ENCODE measurements around the gene MYO3B. TPM values are rescaled to one million over a fixed set of nuclear protein-coding genes. Genes with fewer than 3 reads are reported as not detected.
"Not testable (repeated sequence)": the region's sequence is repeated elsewhere in the genome, so short reads cannot be mapped to it uniquely, and the experiment has no call there.

Gene MYO3B
- total RNA-seq, 1 experiment from 2014 or later, result not detected

DNA sequence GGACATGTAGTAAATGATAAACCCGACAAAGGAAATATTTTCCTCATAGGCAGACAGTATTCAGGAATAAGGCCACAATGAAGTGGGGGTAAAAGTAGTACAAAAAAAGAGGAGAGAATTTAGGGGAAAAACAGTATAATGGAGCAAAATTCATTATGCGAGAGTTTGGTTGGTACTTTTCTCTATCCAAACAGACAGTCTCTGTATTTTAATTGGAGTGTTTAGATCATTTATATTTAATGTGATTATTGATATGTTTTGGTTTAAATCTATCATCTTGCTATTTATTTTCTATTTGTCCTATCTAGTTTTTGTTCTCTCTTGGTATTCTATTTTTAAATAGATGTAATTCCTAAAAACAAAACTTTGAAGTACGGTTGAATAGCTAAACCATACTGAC, 366.9 kb downstream of the MYO3B start:
- TF ChIP-seq CTCF (IDR thresholded peaks at IDR 0.05; ENCODE audit: unreplicated experiment), result no peak
- peaks cover 19% of the 10 kb centered on the region for H3K9me3 Mint-ChIP-seq (ENCODE audit: unreplicated experiment)
- ChIA-PET CTCF (no interaction called here), POLR2A (no interaction called here)
- no peak overlapping the region for H3K27ac Mint-ChIP-seq (ENCODE audit: low read depth, unreplicated experiment)
- H3K36me3 Mint-ChIP-seq (ENCODE audit: insufficient read depth, unreplicated experiment), result no peaks in the 10 kb centered on the region
- H3K27me3 Mint-ChIP-seq (ENCODE audit: insufficient read depth, unreplicated experiment), result no peaks in the 10 kb centered on the region
- no peaks in the 10 kb centered on the region for H3K4me1 Mint-ChIP-seq (ENCODE audit: insufficient read depth, unreplicated experiment)
- intact Hi-C loops (cut with micrococcal nuclease), result no loop called here
- BruUV-seq (replicated peaks), result no TSS peak
- H3K4me3 Mint-ChIP-seq (ENCODE audit: unreplicated experiment), result no peak overlapping the region
- no peak for DNase-seq (ENCODE audit: unreplicated experiment)

DNA sequence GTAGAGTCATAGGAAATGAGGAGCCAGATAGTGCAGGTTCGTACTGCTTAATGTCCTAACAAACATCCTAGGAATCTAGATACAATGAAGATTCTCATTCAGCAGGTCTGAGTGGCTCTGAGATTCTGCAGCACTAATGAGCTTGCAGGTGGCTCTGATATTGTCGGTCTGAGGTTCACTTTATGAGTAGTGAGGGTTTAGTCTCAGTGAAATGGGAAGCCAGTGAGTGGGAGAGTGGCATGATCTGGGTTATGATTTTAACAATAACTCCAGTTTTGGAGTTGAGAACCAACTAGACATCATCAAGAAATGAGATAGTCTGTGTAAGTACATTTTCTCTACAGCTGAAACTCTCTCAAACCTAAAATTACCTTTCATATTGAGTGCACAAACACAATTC, 370.4 kb downstream of the MYO3B start:
- no peaks in the 10 kb centered on the region for H3K36me3 Mint-ChIP-seq (ENCODE audit: insufficient read depth, unreplicated experiment)
- intact Hi-C loops (cut with micrococcal nuclease), result no loop called here
- DNase-seq (ENCODE audit: unreplicated experiment), result no peak
- CTCF ChIA-PET, result no interaction called here
- no TSS peak for BruUV-seq (replicated peaks)
- H3K4me3 Mint-ChIP-seq (ENCODE audit: unreplicated experiment), result no peak overlapping the region
- no peaks in the 10 kb centered on the region for H3K27me3 Mint-ChIP-seq (ENCODE audit: insufficient read depth, unreplicated experiment)
- POLR2A ChIA-PET, result no interaction called here
- peaks cover 26% of the 10 kb centered on the region for H3K9me3 Mint-ChIP-seq (ENCODE audit: unreplicated experiment)
- H3K27ac Mint-ChIP-seq (ENCODE audit: low read depth, unreplicated experiment), result no peak overlapping the region
- no peak for TF ChIP-seq CTCF (IDR thresholded peaks at IDR 0.05; ENCODE audit: unreplicated experiment)
- peaks cover 1% of the 10 kb centered on the region for H3K4me1 Mint-ChIP-seq (ENCODE audit: insufficient read depth, unreplicated experiment)

- intact Hi-C loops (cut with micrococcal nuclease), result no loop called here
- H3K27me3 Mint-ChIP-seq (ENCODE audit: insufficient read depth, unreplicated experiment), result no peaks in the 10 kb centered on the region
- H3K27ac Mint-ChIP-seq (ENCODE audit: low read depth, unreplicated experiment), result no peak overlapping the region
- peaks cover 12% of the 10 kb centered on the region for H3K4me1 Mint-ChIP-seq (ENCODE audit: insufficient read depth, unreplicated experiment)
- CTCF ChIA-PET, result interaction anchor here (0.6 kb wide), 1 partner anchor 673 kb away, joined by 4 read pairs; no protein-coding TSS in a partner anchor
- DNase-seq (ENCODE audit: unreplicated experiment), result no peak
- POLR2A ChIA-PET, result no interaction called here
- no peak overlapping the region for H3K4me3 Mint-ChIP-seq (ENCODE audit: unreplicated experiment)
- peaks cover 9% of the 10 kb centered on the region for H3K36me3 Mint-ChIP-seq (ENCODE audit: insufficient read depth, unreplicated experiment)
- TF ChIP-seq CTCF (IDR thresholded peaks at IDR 0.05; ENCODE audit: unreplicated experiment), result no peak
- peaks cover 18% of the 10 kb centered on the region for H3K9me3 Mint-ChIP-seq (ENCODE audit: unreplicated experiment)
- no TSS peak for BruUV-seq (replicated peaks)
Measured at GRCh38 chr2:170550501-170550900, 372.6 kb downstream of the MYO3B start.

- ChIA-PET POLR2A (interaction anchor here (1.2 kb wide), 1 partner anchor 15 kb away, joined by 4 read pairs; no protein-coding TSS in a partner anchor), CTCF (interaction anchor here (0.6 to 0.7 kb wide), 3 partner anchors 22 to 170 kb away, joined by 3 to 6 read pairs (median 3); no protein-coding TSS in a partner anchor)
- intact Hi-C loops (cut with micrococcal nuclease); H3K4me3 Mint-ChIP-seq (ENCODE audit: unreplicated experiment); H3K27ac Mint-ChIP-seq (ENCODE audit: low read depth, unreplicated experiment); H3K9me3 Mint-ChIP-seq (ENCODE audit: unreplicated experiment); H3K27me3 Mint-ChIP-seq (ENCODE audit: insufficient read depth, unreplicated experiment); DNase-seq (ENCODE audit: unreplicated experiment); H3K36me3 Mint-ChIP-seq (ENCODE audit: insufficient read depth, unreplicated experiment); BruUV-seq (replicated peaks): not testable (repeated sequence)
- H3K4me1 Mint-ChIP-seq (ENCODE audit: insufficient read depth, unreplicated experiment), result peaks cover 12% of the 10 kb centered on the region
Measured at GRCh38 chr2:170551899-170552298, 374.0 kb downstream of the MYO3B start.

GRCh38 chr2:170553748-170554147, 375.8 kb downstream of the MYO3B start:
- ChIA-PET CTCF (no interaction called here), POLR2A (interaction anchor here (0.9 to 1.5 kb wide), 6 partner anchors 18 to 262 kb away, joined by 3 to 6 read pairs (median 3); no protein-coding TSS in a partner anchor)
- no peak for DNase-seq (ENCODE audit: unreplicated experiment)
- Mint-ChIP-seq H3K36me3 (ENCODE audit: insufficient read depth, unreplicated experiment) (peaks cover 9% of the 10 kb centered on the region), H3K4me1 (ENCODE audit: insufficient read depth, unreplicated experiment) (peaks cover 12% of the 10 kb centered on the region), H3K27me3 (ENCODE audit: insufficient read depth, unreplicated experiment) (no peaks in the 10 kb centered on the region), H3K4me3 (ENCODE audit: unreplicated experiment) (peak overlapping the region; percentile 12), H3K27ac (ENCODE audit: low read depth, unreplicated experiment) (peak overlapping the region; percentile 86), H3K9me3 (ENCODE audit: unreplicated experiment) (peaks cover 8% of the 10 kb centered on the region)
- no peak for TF ChIP-seq CTCF (IDR thresholded peaks at IDR 0.05; ENCODE audit: unreplicated experiment)
- intact Hi-C loops (cut with micrococcal nuclease), result no loop called here
- BruUV-seq (replicated peaks), result no TSS peak
